GM19438 (cell line): Measurements from ENCODE around the gene C16orf90.
"Not testable (repeated sequence)": the region's sequence is repeated elsewhere in the genome, so short reads cannot be mapped to it uniquely, and the experiment has no call there.

ENCODE experiments used
- ATAC-seq: cut with Tn5 transposase; IDR thresholded peaks from one replicate; pipeline ENCODE4 v1.9.1; 2021; ENCODE audit warnings: low read depth; ENCODE audit not compliant: unreplicated experiment

C16orf90 gene

DNA sequence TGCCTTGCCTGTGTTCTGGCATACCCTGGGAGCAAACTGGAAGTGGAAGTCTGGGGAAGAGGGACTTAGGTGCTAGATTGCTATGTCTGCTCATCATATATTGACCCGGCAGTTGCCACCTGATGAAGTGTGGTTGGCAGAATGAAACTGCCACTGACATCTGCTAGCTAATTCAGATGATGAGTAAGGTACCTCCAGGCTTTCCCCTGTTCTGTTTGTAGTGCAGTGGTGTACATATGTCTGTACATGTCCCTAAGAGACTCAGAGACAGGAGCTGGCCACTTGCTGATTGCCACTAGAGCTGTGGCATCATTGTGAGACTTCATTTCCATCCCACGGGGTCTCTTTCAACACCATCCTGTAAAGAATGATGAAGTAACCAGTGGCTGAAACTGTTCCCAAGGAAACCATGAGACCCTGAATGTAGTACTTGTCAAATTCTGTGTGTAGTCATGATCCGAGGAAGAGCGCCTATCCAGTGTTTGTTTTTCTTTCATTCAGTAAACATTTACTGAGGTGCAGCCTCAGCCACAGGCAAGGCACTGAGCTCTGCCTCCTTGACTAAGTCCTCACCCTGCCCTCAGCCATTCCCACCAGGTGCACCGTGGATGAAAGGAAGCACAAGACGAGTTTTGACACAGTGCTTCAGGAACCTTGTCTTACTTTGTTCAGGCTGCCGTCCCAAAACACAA is 18.7 kb upstream of the C16orf90 start:
- no peak for ATAC-seq

DNA sequence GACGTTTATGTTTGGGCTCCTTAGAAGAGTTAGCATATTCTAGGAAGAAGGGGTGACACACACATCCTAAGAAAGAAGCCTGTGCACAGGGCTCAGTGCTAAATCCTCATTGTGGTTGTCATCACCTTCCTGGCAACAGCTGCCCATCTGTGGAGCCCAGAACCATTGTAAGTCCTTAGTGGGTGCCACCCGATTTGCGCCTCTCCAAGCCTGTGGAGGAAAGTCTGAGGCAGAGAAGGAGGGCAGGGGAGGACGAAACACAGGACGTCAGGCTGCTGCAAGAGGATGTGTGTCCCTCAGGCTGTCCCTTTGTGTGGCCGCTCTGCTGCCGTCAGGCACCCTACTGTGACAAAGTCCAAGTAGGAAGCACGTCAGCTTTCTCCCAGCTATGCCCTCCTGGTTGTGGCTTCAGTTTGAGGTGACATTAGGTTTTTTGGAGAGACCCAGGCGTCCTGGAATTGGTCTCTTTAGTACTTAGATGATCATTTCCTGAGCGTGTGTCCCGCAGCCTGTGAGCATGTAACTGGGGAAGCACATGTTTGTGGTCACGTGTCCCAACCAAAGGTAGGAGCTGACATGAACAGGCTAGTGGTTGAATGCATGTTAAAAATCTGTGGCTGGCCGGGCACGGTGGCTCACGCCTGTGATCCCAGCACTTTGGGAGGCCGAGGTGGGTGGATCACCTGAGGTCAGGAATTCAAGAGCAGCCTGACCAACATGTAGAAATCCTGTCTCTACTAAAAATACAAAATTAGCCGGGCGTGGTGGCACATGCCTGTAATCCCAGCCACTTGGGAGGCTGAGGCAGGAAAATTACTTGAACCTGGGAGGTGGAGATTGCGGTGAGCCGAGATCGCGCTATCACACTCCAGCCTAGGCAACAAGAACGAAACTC is 16.2 kb upstream of the C16orf90 start:
- no peak for ATAC-seq

DNA sequence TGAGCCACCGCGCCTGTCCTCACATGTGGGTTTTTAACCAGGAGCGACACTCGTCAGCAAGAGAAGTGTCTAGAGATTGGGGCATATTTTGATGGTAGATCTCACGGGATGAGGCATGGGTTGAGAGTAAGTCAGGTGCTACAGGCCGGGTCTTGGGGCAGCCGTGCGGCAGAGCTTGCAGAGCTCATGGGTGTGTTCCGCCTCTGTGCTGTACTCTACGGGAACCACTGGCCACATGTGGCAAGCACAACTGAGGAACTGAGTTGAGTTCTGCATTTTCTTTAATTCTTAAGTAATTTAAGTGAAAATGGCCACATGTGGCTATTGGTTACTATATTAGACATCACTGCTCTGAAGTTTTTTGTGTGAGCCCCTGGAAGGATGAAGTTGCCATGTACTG is 15.1 kb upstream of the C16orf90 start:
- no peak for ATAC-seq

DNA sequence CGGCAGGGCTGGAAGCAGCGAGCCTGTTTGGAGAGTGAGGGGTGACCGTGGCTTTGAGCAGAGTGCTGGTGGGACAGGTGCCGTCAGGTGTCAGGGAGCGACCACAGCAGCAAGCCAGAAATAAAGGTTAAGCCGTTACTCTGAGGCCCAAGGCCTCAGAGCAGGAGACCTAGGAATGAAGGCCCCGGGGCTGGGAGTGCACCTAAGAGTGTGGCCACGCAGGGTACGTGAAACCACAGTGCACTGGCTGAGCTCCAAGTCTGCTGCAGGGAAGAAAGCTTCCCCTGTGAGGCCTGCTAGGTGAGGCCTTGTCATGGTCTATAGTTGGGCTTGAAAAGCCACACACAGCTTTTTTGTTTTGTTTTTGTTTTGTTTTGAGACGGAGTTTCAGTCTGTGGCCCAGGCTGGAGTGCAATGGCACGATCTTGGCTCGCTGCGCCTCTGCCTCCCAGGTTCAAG is 14.2 kb upstream of the C16orf90 start:
- no peak for ATAC-seq

DNA sequence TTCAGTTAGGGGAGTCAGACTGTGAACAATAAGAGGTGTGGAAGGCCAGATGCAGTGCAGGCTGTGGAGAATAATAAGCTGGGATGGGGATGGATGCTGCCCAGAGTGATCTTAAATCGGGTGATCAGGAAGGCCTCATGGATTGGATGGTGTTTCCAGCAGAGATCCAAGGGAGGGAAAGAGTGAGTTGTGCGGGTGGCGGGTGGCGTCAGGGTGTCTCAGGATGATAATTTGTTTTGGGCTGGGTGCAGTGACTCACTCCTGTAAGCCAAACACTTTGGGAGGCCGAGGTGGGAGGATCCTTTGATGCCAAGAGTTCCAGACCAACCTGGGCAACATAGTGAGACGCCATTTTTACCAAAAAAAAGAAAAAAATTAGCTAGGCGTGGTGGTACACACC is 13.4 kb upstream of the C16orf90 start:
- ATAC-seq: no peak

DNA sequence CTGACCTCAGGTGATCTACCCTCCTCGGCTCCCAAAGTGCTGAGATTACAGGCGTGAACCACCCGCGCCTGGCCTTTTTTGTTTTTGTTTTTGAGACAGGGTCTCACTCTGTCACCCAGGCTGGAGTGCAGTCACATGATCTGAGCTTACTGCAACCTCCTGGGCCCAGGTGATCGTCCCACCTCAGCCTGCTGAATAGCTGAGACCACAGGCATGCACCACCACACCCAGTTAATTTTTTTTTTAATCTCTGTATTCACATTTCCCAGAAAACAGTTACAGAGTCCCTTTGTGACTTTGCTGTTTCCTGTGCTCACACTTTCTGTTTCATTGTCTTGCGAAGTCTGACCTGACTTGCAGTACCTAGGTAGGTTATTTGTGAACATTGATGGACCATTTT is 8.2 kb upstream of the C16orf90 start:
- no peak for ATAC-seq

DNA sequence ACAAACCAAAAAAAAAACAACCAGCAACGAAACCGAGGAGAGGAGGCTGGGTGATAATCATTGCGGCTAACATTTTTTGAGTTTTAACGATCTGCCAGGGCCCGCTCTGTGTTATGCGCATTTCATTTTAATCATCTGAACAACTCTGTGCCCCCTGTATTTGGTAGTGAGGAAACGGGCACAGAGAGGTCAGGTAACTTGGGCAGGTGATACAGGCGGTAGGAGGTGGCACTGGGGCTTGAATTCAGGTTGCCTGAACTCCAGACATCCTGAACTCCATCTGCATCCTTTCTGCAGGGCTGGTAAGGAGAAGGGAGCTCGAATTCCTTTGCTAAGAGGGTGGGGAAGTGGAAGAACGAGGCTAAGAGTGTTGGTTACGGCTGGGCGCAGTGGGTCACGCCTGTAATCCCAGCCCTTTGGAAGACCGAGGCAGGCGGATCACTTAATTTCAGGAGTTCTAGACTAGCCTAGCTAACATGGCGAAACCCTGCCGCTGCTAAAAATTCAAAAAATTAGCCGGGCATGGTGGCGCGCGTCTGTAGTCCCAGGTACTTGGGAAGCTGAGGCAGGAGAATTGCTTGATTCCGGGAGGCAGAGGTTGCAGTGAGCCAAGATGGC is 6.6 kb upstream of the C16orf90 start:
- ATAC-seq: no peak

DNA sequence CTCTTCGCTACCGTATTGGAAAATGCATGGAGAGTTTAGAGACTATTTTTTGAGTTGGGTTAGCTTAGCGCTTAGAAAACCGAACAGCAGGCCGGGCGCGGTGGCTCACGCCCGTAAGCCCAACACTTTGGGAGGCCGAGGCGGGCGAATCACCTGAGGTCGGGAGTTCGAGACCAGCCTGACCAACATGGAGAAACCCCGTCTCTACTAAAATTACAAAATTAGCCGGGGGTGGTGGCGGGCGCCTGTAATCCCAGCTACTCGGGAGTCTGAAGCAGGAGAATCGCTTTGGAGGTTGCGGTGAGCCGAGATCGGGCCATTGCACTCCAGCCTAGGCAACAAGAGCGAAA is 6.1 kb upstream of the C16orf90 start:
- ATAC-seq: not testable (repeated sequence)

DNA sequence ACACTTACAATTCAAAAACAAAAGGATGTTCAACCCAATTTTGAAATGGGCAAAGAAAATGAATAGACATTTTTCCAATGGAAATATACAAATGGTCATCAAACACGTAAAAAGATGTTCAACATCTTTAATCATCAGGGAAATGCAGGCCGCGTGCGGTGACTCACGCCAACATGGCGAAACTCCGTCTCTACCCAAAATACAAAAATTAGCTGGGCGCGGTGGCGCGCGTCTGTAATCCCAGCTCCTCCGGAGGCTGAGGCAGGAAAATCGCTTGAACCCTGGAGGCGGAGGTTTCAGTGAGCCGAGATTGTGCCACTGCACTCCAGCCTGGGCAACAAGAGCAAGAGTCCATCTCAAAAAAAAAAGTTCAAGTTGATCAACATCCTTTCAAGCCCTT is 3.7 kb upstream of the C16orf90 start:
- ATAC-seq: no peak

DNA sequence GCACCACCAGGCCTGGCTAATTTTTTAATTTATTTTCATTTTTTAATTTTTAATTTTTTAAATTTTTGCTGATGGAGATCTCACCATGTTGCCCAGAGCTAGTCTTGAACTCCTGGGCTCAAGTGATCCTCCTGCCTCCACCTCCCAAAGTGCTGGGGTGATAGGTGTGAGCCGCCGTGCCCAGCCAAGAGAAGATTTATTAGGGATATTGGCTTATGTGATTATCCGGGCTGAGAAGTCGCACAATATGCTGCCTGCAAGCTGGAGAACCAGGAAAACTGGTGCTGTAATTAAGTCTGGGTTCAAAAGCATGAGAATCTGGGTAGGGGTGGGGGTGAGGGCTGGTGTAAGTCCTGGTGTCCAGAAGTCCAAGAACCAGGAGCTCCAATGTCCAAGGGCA is 2.5 kb upstream of the C16orf90 start:
- ATAC-seq: no peak

DNA sequence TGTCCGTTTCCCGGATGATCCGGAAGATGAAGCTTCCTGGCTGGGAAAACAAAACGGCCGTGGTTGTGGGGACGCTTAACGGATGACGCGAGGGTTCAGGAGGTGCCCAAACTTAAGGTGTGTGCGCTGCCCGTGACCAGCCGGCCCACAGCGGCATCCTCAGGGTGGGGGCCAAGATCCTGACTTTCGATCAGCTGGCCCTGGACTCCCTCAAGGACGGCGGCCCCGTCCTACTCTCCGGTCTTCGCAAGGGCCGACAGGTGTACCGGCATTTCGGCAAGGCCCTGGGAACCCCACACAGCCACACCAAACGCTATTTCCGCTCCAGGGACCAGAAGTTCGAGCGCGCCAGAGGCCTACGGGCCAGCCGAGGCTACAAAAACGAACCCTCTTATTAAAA is 1.1 kb upstream of the C16orf90 start:
- ATAC-seq: no peak

DNA sequence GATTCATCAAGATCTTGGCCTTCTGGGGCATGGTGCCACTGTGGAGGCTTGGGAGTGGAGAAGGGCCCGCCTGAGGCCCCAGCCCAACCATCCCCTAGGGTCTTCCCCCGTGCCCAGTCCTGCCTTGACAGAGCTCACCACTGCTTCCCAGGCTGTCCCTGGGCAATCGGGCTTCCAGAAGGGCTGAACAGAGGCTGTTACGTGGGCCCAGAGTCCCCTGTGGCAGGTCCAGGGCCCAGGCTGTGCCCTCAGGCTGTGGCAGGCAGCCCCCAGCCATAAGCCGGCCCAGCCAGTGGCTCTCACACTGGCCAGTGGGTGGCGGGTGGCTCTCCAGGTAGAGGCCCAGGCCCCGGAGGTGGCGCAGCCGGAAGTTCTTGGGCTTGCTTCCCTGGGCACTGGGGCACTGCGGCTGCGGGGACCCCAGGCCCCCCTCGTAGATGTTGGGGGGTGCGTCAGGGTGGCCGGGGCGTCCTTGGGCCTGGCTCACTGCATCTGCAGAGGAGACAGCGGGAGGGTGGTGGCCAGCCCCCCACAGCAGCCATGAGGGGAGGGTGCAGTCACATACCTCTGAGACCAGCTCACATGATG is 809 bp downstream of the C16orf90 start:
- ATAC-seq: no peak

DNA sequence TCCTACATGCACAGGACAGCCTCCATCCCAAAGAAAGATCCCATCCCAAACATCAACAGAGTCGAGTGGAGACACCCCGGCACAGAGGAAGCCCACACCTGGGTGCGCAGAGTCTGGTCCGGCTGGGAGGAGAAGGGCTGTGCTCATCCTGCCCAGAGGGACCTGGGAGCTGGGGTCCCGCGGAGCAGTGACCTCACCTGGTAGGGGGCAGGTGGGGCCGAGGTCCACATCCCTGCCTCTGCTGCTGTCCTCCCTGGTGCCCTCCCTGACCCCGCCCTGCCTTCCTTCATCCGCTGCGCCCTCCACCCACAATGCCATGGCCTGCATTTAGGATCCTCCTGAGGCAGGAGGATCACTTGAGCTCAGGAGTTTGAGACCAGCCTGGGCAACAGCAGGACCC is 2.9 kb downstream of the C16orf90 start:
- ATAC-seq: no peak

DNA sequence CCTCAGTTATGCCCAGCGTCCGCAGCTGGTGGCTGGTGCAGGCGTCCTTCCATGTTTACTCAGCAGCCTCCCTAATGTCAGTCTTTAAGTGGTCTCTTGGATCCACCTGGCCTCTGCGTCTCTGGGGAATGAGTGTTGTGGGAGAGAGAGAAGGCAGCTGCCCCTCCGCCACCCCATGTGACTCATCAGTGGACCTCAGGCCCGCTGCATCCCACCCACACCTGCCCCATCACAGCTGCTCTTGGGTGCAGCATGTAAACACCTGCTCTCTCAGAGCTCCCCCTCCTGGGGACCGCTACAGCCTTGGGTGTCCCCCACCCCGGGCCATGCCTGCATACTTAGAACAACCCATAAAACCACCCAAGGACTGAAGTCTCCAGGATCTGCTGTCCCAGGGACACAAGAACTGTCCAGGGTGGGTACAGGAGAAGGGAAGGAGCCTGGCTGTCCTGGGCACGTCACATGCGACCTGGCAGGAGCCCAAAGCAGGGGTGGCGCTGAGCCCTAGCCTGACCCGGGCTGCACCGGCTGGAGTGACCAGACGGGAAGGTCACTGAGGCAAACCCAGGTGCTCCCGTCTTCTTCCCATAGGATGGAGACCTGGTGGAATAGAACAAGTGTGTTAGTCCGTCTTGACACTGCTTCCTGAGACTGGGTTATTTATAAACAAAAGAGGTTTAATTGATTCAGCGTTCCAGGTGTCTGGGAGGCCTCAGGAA is 4.2 kb downstream of the C16orf90 start:
- no peak for ATAC-seq

DNA sequence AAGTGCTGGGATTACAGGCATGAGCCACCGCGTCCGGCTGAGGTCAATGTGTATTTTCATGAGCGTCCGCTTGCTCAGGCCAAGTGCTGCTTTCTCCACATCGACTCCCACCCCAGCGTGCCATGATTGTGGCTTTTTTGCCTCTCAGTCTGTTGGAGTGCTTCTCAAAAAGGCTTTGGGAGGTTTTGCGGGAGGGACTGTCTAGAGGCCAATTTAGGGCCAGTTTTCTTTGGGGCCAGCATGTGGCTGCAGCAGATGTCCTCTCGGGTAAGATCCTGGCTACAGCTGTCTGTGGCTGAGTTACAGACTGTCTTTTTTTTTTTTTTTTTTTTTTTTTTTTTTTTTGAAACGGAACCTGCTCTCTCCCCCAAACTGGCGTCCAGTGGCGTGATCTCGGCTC is 6.5 kb downstream of the C16orf90 start:
- ATAC-seq: no peak

DNA sequence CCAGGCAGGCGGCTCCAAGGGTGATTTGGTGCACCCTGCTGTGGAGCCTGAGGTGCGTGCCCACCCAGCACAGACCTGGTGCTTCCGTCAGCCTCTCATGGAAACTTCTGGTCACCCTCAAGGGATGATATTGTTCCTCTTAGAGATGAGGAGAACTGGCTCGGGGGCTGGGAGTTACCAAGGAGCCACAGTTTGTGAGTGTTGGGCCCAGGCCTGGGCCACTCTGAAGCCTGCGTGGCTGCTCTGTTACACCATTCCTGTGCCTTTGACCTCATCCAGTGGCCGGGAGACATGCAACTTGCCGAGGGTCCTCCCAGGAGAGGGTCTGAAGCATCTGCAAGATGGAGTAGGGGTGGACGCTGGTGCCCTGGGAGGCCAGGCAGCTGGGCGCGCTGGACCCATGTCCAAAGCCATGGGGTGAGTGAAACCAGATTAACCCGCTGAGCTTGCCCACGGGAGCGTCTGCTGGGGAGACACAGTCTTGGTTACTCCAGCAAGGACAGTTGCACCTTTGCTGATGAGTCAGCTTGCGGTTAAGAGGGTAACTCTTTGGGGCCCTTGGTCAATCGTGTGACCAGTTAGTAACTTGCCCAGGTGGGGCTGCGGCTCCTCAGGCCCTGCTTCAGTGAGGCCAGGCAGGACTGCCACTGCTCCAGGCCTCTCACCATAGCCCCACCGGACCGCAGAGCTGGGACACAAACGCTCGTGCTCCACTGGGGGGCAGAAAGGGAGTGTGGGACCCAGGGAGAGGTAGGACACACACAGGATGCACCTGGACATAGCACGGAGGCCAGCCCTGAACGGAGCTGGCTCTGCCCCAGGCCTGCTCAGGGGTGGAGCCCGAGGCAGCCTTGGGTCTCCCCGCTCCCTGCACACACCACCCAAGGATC is 7.5 kb downstream of the C16orf90 start:
- ATAC-seq: no peak

DNA sequence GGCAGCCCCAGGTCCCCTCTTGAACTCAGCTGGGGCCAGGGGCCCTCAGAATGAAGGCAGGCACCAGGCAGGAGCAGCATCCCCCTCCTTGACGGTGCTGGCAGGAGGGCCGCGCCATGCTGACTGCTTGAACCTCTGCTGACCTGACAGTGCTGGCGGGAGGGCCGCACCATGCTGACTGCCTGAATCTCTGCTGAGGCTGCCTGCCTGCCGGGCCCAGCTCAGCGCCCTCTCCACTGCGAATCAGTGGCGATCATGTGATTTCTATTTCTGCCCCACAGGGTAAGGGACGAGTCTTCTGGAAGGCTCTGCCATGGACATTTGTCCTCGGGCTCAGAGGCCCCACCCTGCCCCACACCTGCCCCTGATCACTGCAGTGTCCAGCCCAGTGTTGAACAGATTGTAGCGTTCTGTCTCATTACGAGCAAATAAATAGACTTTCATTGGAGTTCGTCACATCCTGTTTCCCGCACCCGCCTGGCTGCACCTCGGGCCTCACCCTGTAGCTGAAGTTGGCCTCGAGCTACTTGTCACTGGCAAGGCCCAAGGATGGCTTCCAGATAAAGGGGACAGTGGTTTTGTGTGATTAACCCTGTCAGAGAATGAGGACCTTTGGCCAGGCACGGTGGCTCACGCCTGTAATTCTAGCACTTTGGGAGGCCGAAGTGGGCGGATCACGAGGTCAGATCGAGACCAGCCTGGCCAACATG is 8.6 kb downstream of the C16orf90 start:
- no peak for ATAC-seq

DNA sequence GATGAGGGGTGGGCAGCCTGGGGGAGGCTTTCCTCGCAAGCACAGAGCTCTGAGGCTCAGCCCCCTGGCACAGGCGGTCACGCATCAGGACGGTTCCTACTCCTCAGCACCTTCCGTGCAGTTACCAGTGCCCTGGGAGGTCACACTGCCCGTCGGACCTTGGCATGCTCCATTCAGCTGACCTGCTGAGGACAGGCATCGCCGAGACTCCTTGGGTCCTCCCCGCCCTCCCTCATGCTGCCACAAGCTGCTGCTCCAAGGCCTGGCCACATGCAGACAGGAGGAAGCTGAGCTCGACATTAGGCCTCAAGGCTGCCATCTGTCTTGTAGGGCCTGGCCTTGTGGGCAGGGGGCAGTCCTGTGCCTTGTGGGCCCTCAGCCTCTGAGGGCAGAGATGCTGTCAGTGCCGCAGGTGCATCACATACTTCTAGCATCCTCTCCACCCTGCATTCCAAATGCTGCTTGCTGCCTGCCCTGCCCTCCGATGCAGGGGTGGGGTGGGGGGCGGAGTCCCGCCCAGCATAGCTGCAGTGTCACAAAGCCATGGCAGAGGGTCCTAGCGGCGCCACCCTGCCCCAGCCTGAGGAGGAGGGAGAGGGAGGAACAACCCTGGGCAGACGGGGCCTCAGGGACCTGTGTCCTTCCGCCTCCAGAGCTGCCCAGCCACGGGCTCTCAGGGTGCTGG is 9.3 kb downstream of the C16orf90 start:
- ATAC-seq: no peak
